ENCODE measurements around the gene MICA. TPM values are rescaled to one million over a fixed set of nuclear protein-coding genes. Genes with fewer than 3 reads are reported as not detected.
A peak's percentile ranks its signal among the peaks of the same experiment; 100 is the strongest.

Gene MICA
- total RNA-seq, 1 experiment from 2014 or later = 41.2 TPM

- H3K27ac ChIP-seq (ENCODE audit: low read depth, low read length, poor library complexity, severe bottlenecking) = no peak overlapping the region
- no peaks in the 10 kb centered on the region for H3K9me3 ChIP-seq (ENCODE audit: low read depth, low read length, poor library complexity, severe bottlenecking)
- ChIA-PET POLR2A (ENCODE audit: low non-redundant PET) (no interaction called here), CTCF (no interaction called here)
- H3K36me3 ChIP-seq (ENCODE audit: insufficient read depth, low read length, poor library complexity, severe bottlenecking) = no peaks in the 10 kb centered on the region
- DNase-seq (ENCODE audit: low spot score) = no peak
- no TSS peak for BruUV-seq (replicated peaks)
- no peak overlapping the region for H3K4me3 ChIP-seq (ENCODE audit: low read depth, low read length, poor library complexity, severe bottlenecking)
- H3K4me1 ChIP-seq (ENCODE audit: insufficient read depth, low read length, poor library complexity, severe bottlenecking) = peaks cover 6% of the 10 kb centered on the region
- TF ChIP-seq, protein P1, sequence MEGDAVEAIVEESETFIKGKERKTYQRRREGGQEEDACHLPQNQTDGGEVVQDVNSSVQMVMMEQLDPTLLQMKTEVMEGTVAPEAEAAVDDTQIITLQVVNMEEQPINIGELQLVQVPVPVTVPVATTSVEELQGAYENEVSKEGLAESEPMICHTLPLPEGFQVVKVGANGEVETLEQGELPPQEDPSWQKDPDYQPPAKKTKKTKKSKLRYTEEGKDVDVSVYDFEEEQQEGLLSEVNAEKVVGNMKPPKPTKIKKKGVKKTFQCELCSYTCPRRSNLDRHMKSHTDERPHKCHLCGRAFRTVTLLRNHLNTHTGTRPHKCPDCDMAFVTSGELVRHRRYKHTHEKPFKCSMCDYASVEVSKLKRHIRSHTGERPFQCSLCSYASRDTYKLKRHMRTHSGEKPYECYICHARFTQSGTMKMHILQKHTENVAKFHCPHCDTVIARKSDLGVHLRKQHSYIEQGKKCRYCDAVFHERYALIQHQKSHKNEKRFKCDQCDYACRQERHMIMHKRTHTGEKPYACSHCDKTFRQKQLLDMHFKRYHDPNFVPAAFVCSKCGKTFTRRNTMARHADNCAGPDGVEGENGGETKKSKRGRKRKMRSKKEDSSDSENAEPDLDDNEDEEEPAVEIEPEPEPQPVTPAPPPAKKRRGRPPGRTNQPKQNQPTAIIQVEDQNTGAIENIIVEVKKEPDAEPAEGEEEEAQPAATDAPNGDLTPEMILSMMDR (conservative IDR thresholded peaks at IDR 0.05; ENCODE audit: low read depth, low read length) = no peak
- no peak for TF ChIP-seq EZH2 (IDR thresholded peaks at IDR 0.05; ENCODE audit: borderline replicate concordance, low read depth, low read length, poor library complexity, severe bottlenecking)
- peaks cover 53% of the 10 kb centered on the region for H3K27me3 ChIP-seq (replicated peaks; ENCODE audit: insufficient read depth, low read depth, low read length, poor library complexity)
- intact Hi-C loops (cut with micrococcal nuclease; ENCODE audit: unreplicated experiment) = no loop called here
Measured at GRCh38 chr6:31355583-31355948, 47.8 kb upstream of the MICA start.

- intact Hi-C loops (cut with micrococcal nuclease; ENCODE audit: unreplicated experiment) = no loop called here
- no peaks in the 10 kb centered on the region for H3K36me3 ChIP-seq (ENCODE audit: insufficient read depth, low read length, poor library complexity, severe bottlenecking)
- CTCF ChIA-PET = no interaction called here
- POLR2A ChIA-PET (ENCODE audit: low non-redundant PET) = no interaction called here
- TSS peak; percentile 57 for BruUV-seq (replicated peaks)
- peak; percentile 20 for DNase-seq (ENCODE audit: low spot score)
- peaks cover 55% of the 10 kb centered on the region for H3K27me3 ChIP-seq (replicated peaks; ENCODE audit: insufficient read depth, low read depth, low read length, poor library complexity)
- no peaks in the 10 kb centered on the region for H3K9me3 ChIP-seq (ENCODE audit: low read depth, low read length, poor library complexity, severe bottlenecking)
- TF ChIP-seq, protein P1 (conservative IDR thresholded peaks at IDR 0.05; ENCODE audit: low read depth, low read length) = peak; percentile 36
- TF ChIP-seq EZH2 (IDR thresholded peaks at IDR 0.05; ENCODE audit: borderline replicate concordance, low read depth, low read length, poor library complexity, severe bottlenecking) = no peak
- peak overlapping the region; percentile 72 for H3K4me3 ChIP-seq (ENCODE audit: low read depth, low read length, poor library complexity, severe bottlenecking)
- peak overlapping the region; percentile 32 for H3K27ac ChIP-seq (ENCODE audit: low read depth, low read length, poor library complexity, severe bottlenecking)
- peaks cover 6% of the 10 kb centered on the region for H3K4me1 ChIP-seq (ENCODE audit: insufficient read depth, low read length, poor library complexity, severe bottlenecking)
Measured at GRCh38 chr6:31356216-31356945, 47.0 kb upstream of the MICA start.

- peak; percentile 91 for DNase-seq (ENCODE audit: low spot score)
- POLR2A ChIA-PET (ENCODE audit: low non-redundant PET) = no interaction called here
- CTCF ChIA-PET = no interaction called here
- TF ChIP-seq, protein P1 (conservative IDR thresholded peaks at IDR 0.05; ENCODE audit: low read depth, low read length) = no peak
- no peak for TF ChIP-seq EZH2 (IDR thresholded peaks at IDR 0.05; ENCODE audit: borderline replicate concordance, low read depth, low read length, poor library complexity, severe bottlenecking)
- intact Hi-C loops (cut with micrococcal nuclease; ENCODE audit: unreplicated experiment) = no loop called here
- peak within 1 kb of the TSS; percentile 72 for H3K4me3 ChIP-seq (ENCODE audit: low read depth, low read length, poor library complexity, severe bottlenecking)
- H3K9me3 ChIP-seq (ENCODE audit: low read depth, low read length, poor library complexity, severe bottlenecking) = no peaks in the 10 kb centered on the region
- H3K27ac ChIP-seq (ENCODE audit: low read depth, low read length, poor library complexity, severe bottlenecking) = peak within 1 kb of the TSS; percentile 32
- no TSS peak for BruUV-seq (replicated peaks)
- H3K27me3 ChIP-seq (replicated peaks; ENCODE audit: insufficient read depth, low read depth, low read length, poor library complexity) = peaks cover 56% of the 10 kb centered on the region
- H3K36me3 ChIP-seq (ENCODE audit: insufficient read depth, low read length, poor library complexity, severe bottlenecking) = no peaks in the 10 kb centered on the region
- H3K4me1 ChIP-seq (ENCODE audit: insufficient read depth, low read length, poor library complexity, severe bottlenecking) = peaks cover 6% of the 10 kb centered on the region
Measured at GRCh38 chr6:31356946-31357466, 46.4 kb upstream of the MICA start, which contains the start of gene HLA-B. TSS of gene HLA-B (minus strand) at chr6:31357179. CDS start at chr6:31357158, 21 bp downstream.

Data from A673 (cell line).